GM12864 (cell line): ENCODE results near the gene INTS1.

ENCODE experiments used
- DNase-seq: peaks from one replicate; pipeline ENCODE4 v3.0.0-alpha.2; 2011; ENCODE audit warnings: low read depth
- H3K4me3 ChIP-seq: 2 replicates; pipeline ENCODE4 v1.5.1; 2011; ENCODE audit warnings: mild to moderate bottlenecking, low read depth, low read length, control low read depth
- TF ChIP-seq, protein P1 (sequence below): IDR thresholded peaks from 2 replicates; pipeline ENCODE4 v1.5.1; 2011; ENCODE audit warnings: low read depth, mild to moderate bottlenecking, moderate library complexity, low read length, control low read depth, inconsistent platforms; ENCODE audit errors: missing control alignments

The INTS1 gene

DNA sequence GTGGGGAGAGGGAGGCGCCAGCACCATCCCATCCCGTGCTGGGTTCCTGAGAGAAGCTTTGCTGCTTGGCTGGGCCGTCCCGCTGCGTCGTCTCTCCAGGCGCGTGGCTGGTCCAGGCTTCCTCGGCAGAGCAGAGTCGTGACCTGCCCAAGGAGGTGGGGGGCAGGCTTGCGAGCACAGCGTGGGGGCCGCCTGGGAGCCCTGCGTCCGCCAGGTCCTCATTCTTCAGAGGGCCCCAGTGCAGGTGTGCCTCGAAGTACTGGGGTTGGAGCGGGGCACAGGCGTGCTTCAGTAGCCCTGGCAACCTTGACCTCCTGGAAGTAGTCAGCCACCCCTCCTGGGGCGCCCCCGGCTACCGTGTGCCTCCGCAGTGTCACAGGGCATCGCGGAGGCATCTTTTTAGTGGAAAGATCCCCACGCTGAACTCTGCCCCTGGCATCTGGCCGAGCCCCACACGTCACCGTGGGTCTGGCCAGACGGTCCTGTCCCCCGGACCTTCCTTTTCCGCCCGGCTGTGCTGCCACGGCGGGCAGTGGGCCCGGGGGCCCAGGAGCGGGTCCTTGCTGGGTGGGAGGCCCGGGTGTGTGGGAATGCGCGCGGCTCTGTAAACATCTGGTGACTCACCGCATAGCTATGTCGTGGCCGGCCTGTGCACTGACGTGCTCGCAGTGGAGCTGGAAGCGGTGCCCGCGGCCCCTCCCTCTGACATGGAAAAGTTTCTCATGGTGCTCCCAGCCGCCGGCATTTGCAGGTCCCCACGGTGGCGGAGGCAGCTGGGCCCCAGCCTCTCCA is 32.8 kb upstream of the INTS1 start:
- DNase-seq = no peak
- H3K4me3 ChIP-seq = no peak overlapping the region

DNA sequence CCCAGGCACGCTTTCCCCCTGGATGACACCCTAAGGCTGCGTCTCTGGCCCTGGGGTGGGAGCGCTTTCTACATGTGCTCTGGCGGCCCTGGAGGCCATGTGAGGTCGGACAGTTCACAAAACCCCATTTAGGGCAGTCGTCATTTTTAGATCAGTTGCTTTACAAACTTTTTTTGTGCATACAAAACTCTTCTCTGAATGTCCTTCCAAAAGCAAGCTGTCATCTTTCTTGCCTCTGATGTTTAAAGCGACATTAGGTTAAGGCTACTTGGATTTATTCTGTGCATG is 32.2 kb upstream of the INTS1 start:
- H3K4me3 ChIP-seq = no peak overlapping the region
- no peak for DNase-seq

More for the DNA sequence above, 32.8 kb upstream of the INTS1 start:
- TF ChIP-seq, protein P1, sequence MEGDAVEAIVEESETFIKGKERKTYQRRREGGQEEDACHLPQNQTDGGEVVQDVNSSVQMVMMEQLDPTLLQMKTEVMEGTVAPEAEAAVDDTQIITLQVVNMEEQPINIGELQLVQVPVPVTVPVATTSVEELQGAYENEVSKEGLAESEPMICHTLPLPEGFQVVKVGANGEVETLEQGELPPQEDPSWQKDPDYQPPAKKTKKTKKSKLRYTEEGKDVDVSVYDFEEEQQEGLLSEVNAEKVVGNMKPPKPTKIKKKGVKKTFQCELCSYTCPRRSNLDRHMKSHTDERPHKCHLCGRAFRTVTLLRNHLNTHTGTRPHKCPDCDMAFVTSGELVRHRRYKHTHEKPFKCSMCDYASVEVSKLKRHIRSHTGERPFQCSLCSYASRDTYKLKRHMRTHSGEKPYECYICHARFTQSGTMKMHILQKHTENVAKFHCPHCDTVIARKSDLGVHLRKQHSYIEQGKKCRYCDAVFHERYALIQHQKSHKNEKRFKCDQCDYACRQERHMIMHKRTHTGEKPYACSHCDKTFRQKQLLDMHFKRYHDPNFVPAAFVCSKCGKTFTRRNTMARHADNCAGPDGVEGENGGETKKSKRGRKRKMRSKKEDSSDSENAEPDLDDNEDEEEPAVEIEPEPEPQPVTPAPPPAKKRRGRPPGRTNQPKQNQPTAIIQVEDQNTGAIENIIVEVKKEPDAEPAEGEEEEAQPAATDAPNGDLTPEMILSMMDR = no peak

DNA sequence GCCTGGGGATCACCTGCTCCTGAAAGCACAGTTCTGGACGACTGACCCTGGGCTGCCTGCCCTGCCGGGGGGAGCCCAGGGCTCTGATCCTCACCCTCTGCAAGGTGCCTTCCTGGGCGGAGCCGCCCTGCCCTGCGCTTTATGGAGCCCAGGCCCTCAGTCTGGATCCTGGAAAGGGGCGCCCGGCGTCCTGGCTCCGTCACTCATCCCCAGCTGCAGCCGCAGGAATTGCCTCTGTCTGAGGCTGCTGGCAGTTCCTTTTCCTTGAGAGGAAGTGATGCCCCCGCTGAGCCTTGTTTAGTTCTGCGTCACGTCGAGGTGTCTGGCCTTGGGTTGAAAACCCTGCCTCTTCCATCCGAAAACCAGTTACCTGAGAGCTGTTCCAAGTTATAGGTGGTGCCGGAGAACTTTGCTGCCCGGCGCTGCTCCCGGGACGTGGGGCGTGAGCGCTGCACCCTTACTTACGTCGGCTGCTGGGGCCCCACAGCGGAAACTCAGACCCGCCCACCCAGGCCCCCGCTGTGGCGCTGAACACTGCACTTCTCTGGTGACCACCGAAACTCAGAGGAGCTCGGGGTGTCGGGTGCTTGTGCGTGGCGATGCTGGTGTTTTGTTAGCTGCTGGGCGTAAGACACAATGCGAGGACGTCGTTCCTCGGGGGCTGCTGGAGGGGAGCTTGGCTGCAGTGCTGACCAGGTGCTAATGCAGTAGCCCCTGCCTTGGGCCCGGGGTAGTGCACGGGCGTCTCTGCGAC is 31.7 kb upstream of the INTS1 start:
- H3K4me3 ChIP-seq = no peak overlapping the region
- TF ChIP-seq, protein P1 = no peak
- DNase-seq = no peak

More for the DNA sequence above, 32.2 kb upstream of the INTS1 start:
- TF ChIP-seq, protein P1 = no peak

DNA sequence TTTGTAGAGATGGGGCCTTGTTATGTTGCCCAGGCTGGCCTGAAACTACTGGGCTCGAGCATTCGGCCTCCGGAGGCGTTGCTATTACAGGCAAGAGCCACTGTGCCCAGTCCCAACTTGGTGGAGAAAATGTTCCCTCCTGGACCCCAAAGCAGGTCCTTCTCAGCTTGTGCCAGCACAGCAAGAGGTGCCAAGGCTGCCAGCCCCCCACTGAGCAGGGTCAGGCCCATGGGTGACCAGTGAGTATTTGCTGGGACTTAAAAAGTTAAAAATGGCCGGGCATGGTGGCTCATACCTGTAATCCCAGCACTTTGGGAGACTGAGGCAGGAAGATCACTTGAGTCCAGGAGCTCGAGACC is 30.9 kb upstream of the INTS1 start:
- TF ChIP-seq, protein P1 = no peak

DNA sequence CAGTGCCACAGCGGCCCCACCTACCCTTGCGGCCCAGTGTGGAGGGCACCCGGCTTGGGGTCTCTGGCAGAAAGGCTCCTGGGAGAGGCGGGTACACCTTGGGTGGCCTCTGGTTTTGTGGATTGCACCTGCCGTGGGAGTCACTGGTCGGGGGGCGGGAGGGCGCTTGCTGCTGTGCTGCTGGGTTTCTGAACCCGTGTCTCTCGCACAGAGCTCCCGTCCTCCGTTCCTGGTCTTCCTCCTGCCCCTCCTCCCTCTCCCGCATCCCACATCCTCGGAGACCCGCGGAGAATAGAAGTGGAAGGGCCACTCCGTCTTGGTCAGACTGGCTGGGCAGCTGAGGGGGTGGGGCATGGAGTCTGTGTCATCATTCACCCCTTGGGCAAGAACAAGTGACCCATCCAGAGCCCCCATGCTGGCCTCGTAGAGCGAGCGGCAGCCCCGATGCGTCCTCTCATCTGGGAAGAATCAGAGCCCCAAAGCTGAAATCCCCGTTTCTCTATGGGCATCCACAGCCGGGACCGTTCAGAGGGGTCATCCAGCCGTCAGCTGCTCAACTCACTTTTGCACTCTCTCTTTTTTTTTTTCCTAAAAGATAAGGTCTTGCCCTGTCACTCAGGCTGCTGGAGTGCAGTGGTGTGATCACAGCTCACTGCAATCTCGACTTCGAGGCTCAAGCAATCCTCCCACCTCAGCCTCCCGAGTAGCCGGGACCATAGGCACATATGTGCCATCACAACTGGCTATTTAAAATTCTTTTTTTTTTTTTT is 30.3 kb upstream of the INTS1 start:
- no peak overlapping the region for H3K4me3 ChIP-seq
- DNase-seq = no peak
- TF ChIP-seq, protein P1 = no peak

More for the DNA sequence above, 30.9 kb upstream of the INTS1 start:
- no peak overlapping the region for H3K4me3 ChIP-seq
- no peak for DNase-seq

DNA sequence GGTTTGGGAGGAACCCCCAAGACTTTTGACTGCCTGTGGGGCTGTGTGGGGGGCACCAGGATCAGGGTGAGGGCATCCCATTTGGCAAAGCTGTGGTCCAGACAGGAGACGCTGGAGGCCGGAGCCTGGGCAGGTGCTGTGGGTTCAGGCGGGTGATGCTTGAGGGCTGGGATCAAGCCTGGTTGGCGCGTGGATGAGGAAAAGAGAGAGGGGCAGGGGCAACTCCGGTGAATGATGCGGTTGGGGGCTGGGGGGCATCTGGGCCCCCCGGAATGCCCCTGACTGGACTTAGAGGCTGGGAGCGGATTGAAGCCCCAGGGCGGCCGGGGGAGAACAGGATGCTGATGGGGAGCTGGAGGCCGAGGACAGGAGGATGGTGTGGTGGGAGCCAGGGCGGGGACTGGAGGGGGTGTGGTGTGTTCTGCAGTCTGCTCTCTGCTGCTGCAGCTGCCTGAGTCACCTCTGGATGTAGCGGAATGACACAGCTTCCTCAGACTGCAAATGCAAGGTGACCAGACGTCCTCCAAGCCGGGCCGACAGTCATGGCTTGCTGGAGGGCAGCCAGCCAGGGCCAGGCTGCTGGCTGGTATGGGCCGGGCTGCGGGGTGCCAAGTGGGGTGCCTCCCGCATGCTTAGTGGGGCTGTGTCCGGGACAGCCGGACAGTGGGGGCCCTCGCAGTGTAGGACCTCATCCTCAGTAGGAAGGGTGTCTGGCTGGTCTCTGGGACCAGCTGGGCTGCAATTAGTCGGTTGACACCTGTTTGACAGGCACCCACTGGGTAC is 29.5 kb upstream of the INTS1 start:
- TF ChIP-seq, protein P1 = no peak
- no peak overlapping the region for H3K4me3 ChIP-seq
- DNase-seq = peak; percentile 24
